ENCODE data around the gene BACE2. TPM values are rescaled to one million over a fixed set of nuclear protein-coding genes. Genes with fewer than 3 reads are reported as not detected.

The BACE2 gene
- total and polyA plus RNA-seq, 2 experiments from 2014 or later = 8.8 to 17.5 TPM

GRCh38 chr21:41247561-41248545, 79.9 kb downstream of the BACE2 start:
- TF ChIP-seq CTCF (IDR thresholded peaks at IDR 0.05; ENCODE audit: low read depth, low read length) = no peak
- Histone ChIP-seq H3K4me3 (no peak overlapping the region), H3K36me3 (no peaks in the 10 kb centered on the region), H3K27me3 (no peaks in the 10 kb centered on the region), H3K4me1 (ENCODE audit: low read depth) (no peaks in the 10 kb centered on the region), H3K27ac (no peak overlapping the region), H3K9me3 (ENCODE audit: low read depth) (no peaks in the 10 kb centered on the region)
- peak in 1 of 2 donors; percentile 89 for DNase-seq (ENCODE audit: low read depth in 1 of 2, low spot score in 1 of 2)

GRCh38 chr21:41249476-41249875, 81.5 kb downstream of the BACE2 start:
- no peaks in the 10 kb centered on the region for H3K36me3 ChIP-seq
- no peaks in the 10 kb centered on the region for H3K4me1 ChIP-seq (ENCODE audit: low read depth)
- H3K27ac ChIP-seq = no peak overlapping the region
- H3K27me3 ChIP-seq = no peaks in the 10 kb centered on the region
- TF ChIP-seq CTCF (IDR thresholded peaks at IDR 0.05; ENCODE audit: low read depth, low read length) = no peak
- DNase-seq (ENCODE audit: low read depth in 1 of 2, low spot score in 1 of 2) = no peak
- H3K9me3 ChIP-seq (ENCODE audit: low read depth) = no peaks in the 10 kb centered on the region
- no peak overlapping the region for H3K4me3 ChIP-seq

- Histone ChIP-seq H3K36me3 (no peaks in the 10 kb centered on the region), H3K27me3 (no peaks in the 10 kb centered on the region), H3K27ac (no peak overlapping the region), H3K4me3 (no peak overlapping the region), H3K4me1 (ENCODE audit: low read depth) (no peaks in the 10 kb centered on the region), H3K9me3 (ENCODE audit: low read depth) (no peaks in the 10 kb centered on the region)
- peak in 1 of 2 donors; percentile 52 for DNase-seq (ENCODE audit: low read depth in 1 of 2, low spot score in 1 of 2)
- no peak for TF ChIP-seq CTCF (IDR thresholded peaks at IDR 0.05; ENCODE audit: low read depth, low read length)
Observed at GRCh38 chr21:41250519-41250918, 82.6 kb downstream of the BACE2 start.

GRCh38 chr21:41251961-41252642, 84.1 kb downstream of the BACE2 start:
- TF ChIP-seq CTCF (IDR thresholded peaks at IDR 0.05; ENCODE audit: low read depth, low read length) = no peak
- no peak overlapping the region for H3K27ac ChIP-seq
- H3K36me3 ChIP-seq = no peaks in the 10 kb centered on the region
- no peaks in the 10 kb centered on the region for H3K4me1 ChIP-seq (ENCODE audit: low read depth)
- H3K9me3 ChIP-seq (ENCODE audit: low read depth) = no peaks in the 10 kb centered on the region
- peak in 1 of 2 donors; percentile 84 for DNase-seq (ENCODE audit: low read depth in 1 of 2, low spot score in 1 of 2)
- no peak overlapping the region for H3K4me3 ChIP-seq
- no peaks in the 10 kb centered on the region for H3K27me3 ChIP-seq

GRCh38 chr21:41254090-41254700, 86.2 kb downstream of the BACE2 start:
- H3K27me3 ChIP-seq = no peaks in the 10 kb centered on the region
- DNase-seq (ENCODE audit: low read depth in 1 of 2, low spot score in 1 of 2) = no peak
- H3K9me3 ChIP-seq (ENCODE audit: low read depth) = no peaks in the 10 kb centered on the region
- no peaks in the 10 kb centered on the region for H3K36me3 ChIP-seq
- H3K4me3 ChIP-seq = no peak overlapping the region
- no peak overlapping the region for H3K27ac ChIP-seq
- H3K4me1 ChIP-seq (ENCODE audit: low read depth) = no peaks in the 10 kb centered on the region
- no peak for TF ChIP-seq CTCF (IDR thresholded peaks at IDR 0.05; ENCODE audit: low read depth, low read length)
